A549 (cell line): ENCODE results near the gene MAX. TPM values are rescaled to one million over a fixed set of nuclear protein-coding genes. Genes with fewer than 3 reads are reported as not detected.

Experiments used
- ATAC-seq, 2 experiments: fragments of 200-7000 bp in 1 of 2; fragments of >200 bp in 1 of 2; cut with Nextera tagmentation in 1 of 2; cut with Tn5 transposase in 1 of 2; 3 replicates each; pipeline versions ENCODE4 v1.8.0 to v1.9.1; 2018 to 2020; ENCODE audit warnings: mild to moderate bottlenecking in 1 of 2, moderate library complexity in 1 of 2
- CTCF ChIA-PET: fragments of 300-600 bp; sonication (Branson Sonifier 250); formaldehyde crosslinking; extraction: SDS; loops from one replicate; lab custom pipeline; 2021; ENCODE audit warnings: antibody characterized with exemption, inconsistent platforms; lab: Yijun Ruan, JAX
- POLR2A ChIA-PET: fragments of 350-600 bp; formaldehyde crosslinking; extraction: SDS; loops from one replicate; lab custom pipeline; 2021; ENCODE audit warnings: antibody characterized with exemption, inconsistent platforms; lab: Yijun Ruan, JAX
- DNase-seq, 2 experiments: peaks; one replicate each; pipeline versions ENCODE4 v3.0.0 to v3.0.0-alpha.2; 2011 to 2016; ENCODE audit warnings: low read depth in 1 of 2, low spot score in 1 of 2
- FAIRE-seq: peaks from 2 replicates; lab custom pipeline; 2011; peaks lifted over from hg19 to GRCh38; lab: Jason Lieb, UNC
- H3K27ac ChIP-seq, 2 experiments: fragments of >200 bp; sonication (Bioruptor Twin); formaldehyde crosslinking; 3 replicates each; pipeline ENCODE4 v1.5.1; 2016 to 2017
- H3K4me1 ChIP-seq: fragments of >200 bp; sonication (Bioruptor Twin); formaldehyde crosslinking; 3 replicates; pipeline ENCODE4 v1.6.1; 2016
- H3K4me2 ChIP-seq: fragments of >200 bp; sonication (Bioruptor Twin); formaldehyde crosslinking; 3 replicates; pipeline ENCODE4 v1.6.1; 2016
- H3K4me3 ChIP-seq: fragments of >200 bp; sonication (Bioruptor Twin); formaldehyde crosslinking; 3 replicates; pipeline ENCODE4 v1.5.1; 2016
- H3K9me3 ChIP-seq: fragments of >200 bp; sonication (Bioruptor Twin); formaldehyde crosslinking; 3 replicates; pipeline ENCODE4 v1.6.1; 2016
- CBX8 ChIP-seq: fragments of 200-600 bp; sonication (generic); IDR thresholded peaks from 2 replicates; pipeline ENCODE4 v1.6.1; 2016
- CEBPB ChIP-seq, 2 experiments: fragments of >200 bp in 1 of 2; sonication (Bioruptor Twin) in 1 of 2; formaldehyde crosslinking in 1 of 2; IDR thresholded peaks; 2 replicates each; pipeline ENCODE4 v1.6.1; 2012 to 2016
- EP300 ChIP-seq, 2 experiments: fragments of >200 bp; sonication (Bioruptor Twin); formaldehyde crosslinking; IDR thresholded peaks; 2 replicates in 1 of 2; 3 replicates in 1 of 2; pipeline ENCODE4 v1.6.1; 2016 to 2017
- FOSB ChIP-seq: fragments of 250-450 bp; sonication (Bioruptor Pico); IDR thresholded peaks from 2 replicates; pipeline ENCODE4 v1.5.0; 2020; ENCODE audit warnings: mild to moderate bottlenecking, moderate library complexity
- FOXS1 ChIP-seq: fragments of 250-450 bp; sonication (Bioruptor Pico); IDR thresholded peaks from 2 replicates; pipeline ENCODE4 v1.5.0; 2020; ENCODE audit warnings: mild to moderate bottlenecking, moderate library complexity
- HDAC2 ChIP-seq: fragments of 200-600 bp; sonication (generic); IDR thresholded peaks from 2 replicates; pipeline ENCODE4 v1.6.1; 2016
- HOXB13 ChIP-seq: fragments of 250-450 bp; sonication (Bioruptor Pico); IDR thresholded peaks from 2 replicates; pipeline ENCODE4 v1.5.0; 2020; ENCODE audit warnings: low read depth, mild to moderate bottlenecking, moderate library complexity
- JUN ChIP-seq, 2 experiments: fragments of >200 bp; sonication (Bioruptor Twin); formaldehyde crosslinking; IDR thresholded peaks; 2 replicates in 1 of 2; 3 replicates in 1 of 2; pipeline ENCODE4 v1.6.1; 2016 to 2017
- JUNB ChIP-seq: fragments of >200 bp; sonication (Bioruptor Twin); formaldehyde crosslinking; IDR thresholded peaks from 2 replicates; pipeline ENCODE4 v1.6.1; 2016
- KDM1A ChIP-seq: fragments of 200-600 bp; sonication (generic); IDR thresholded peaks from 2 replicates; pipeline ENCODE4 v1.6.1; 2016; ENCODE audit warnings: low read depth, mild to moderate bottlenecking
- KDM5A ChIP-seq: fragments of 200-600 bp; sonication (generic); IDR thresholded peaks from 2 replicates; pipeline ENCODE4 v1.6.1; 2016; ENCODE audit warnings: antibody characterized with exemption, mild to moderate bottlenecking
- MAFK ChIP-seq: fragments of 450-650 bp; IDR thresholded peaks from 2 replicates; pipeline ENCODE4 v1.6.1; 2014; ENCODE audit not compliant: partially characterized antibody
- NFE2L2 ChIP-seq: fragments of 150-350 bp; conservative IDR thresholded peaks from 2 replicates; pipeline ENCODE4 v1.6.1; 2014; ENCODE audit warnings: low read length
- RCOR1 ChIP-seq: fragments of 150-350 bp; IDR thresholded peaks from 2 replicates; pipeline ENCODE4 v1.6.1; 2014; ENCODE audit warnings: antibody characterized with exemption, low read length, low read depth
- RFX5 ChIP-seq: fragments of 450-650 bp; IDR thresholded peaks from 2 replicates; pipeline ENCODE4 v1.7.1; 2014; ENCODE audit warnings: antibody characterized with exemption, mild to moderate bottlenecking, moderate library complexity
- SREBF2 ChIP-seq: fragments of 450-650 bp; IDR thresholded peaks from 2 replicates; pipeline ENCODE4 v1.6.1; 2014; ENCODE audit warnings: mild to moderate bottlenecking, moderate library complexity
- TFCP2L1 ChIP-seq: fragments of 250-450 bp; sonication (Bioruptor Pico); IDR thresholded peaks from 2 replicates; pipeline ENCODE4 v1.5.0; 2021; ENCODE audit warnings: mild to moderate bottlenecking
- ZFP36 ChIP-seq: fragments of 450-650 bp; IDR thresholded peaks from 2 replicates; pipeline ENCODE4 v1.6.1; 2014; ENCODE audit warnings: borderline replicate concordance; ENCODE audit not compliant: partially characterized antibody
- ZSCAN20 ChIP-seq: fragments of 250-450 bp; sonication (Bioruptor Pico); IDR thresholded peaks from 2 replicates; pipeline ENCODE4 v1.8.0; 2022; ENCODE audit warnings: mild to moderate bottlenecking, moderate library complexity
- WGBS: methylation state at CpG from one replicate; pipeline ENCODE4 v1.1.6; 2017; ENCODE audit errors: missing lambda C conversion rate; 5-methylcytosine and 5-hydroxymethylcytosine counted together
- polyA plus RNA-seq, 4 experiments: library from polyadenylated mRNA; depleted of rRNA in 3 of 4; stranded (reverse); fragments of >200 nt; fragmentation: RNase III in 1 of 4; extraction: RNeasy Plus Mini Kit Qiagen cat#74134 plus additional on column Dnase treatment in 1 of 4; gene quantifications; 2 replicates in 3 of 4; 3 replicates in 1 of 4; pipeline ENCODE4 v1.2.3, GENCODE V29; 2011 to 2017
- TF ChIP-seq, protein P1 (sequence below): fragments of 250-450 bp; sonication (Bioruptor Pico); IDR thresholded peaks from 2 replicates; pipeline ENCODE4 v1.5.0; 2021; ENCODE audit warnings: mild to moderate bottlenecking, moderate library complexity, borderline replicate concordance
- TF ChIP-seq, protein P2 (sequence below): IDR thresholded peaks from 2 replicates; pipeline ENCODE4 v1.6.1; 2012
- TF ChIP-seq, protein P3 (sequence below): IDR thresholded peaks from 2 replicates; pipeline ENCODE4 v1.6.1; 2012; ENCODE audit warnings: low read depth, borderline replicate concordance

MAX gene
- polyA plus RNA-seq, 2 of the 4 experiments (the other 2 are of a cell fraction) = 44.0 to 53.2 TPM

DNA sequence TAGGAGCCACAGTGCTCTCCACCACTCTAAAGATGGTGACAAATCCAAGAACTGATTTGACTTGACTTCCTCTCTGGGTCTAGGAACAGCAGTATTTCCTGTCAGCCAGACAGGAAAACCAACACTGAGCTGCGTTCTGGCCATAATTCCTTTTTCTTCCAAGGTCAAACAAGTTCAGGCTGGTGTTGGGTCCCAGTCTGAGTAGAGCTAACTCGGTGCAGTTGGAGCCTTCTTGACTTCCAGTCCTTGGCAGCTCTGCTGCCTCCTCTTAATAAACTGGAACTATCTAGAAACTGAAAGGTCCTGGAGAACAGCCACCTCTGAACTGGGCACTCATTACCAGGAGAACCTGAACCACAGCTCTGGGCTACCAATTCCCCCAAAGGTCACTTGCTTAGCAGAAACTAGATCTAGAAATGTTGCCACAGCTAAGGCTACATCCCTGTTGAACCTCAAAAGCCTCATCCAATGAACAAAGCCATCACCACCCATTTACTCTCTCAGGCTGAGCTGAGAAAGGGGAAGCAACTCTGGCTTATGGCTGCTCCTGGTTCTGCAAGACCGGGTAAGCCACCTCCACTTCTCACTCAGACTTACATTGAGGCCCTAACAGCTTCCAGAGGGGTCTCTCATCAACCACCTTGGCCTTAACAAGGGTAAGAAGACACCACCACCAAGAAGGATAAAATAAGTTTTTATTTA, 27.7 kb downstream of the MAX start:
- no peak overlapping the region for H3K4me3 ChIP-seq
- POLR2A ChIA-PET = no interaction called here
- TF ChIP-seq FOXS1 (CRISPR knock-in tag) (no peak), ZFP36 (no peak), JUN (IDR thresholded peaks at IDR 0.05) (no peak), EP300 (IDR thresholded peaks at IDR 0.05) (no peak), KDM1A (no peak), TFCP2L1 (CRISPR knock-in tag) (no peak)
- H3K9me3 ChIP-seq = no peaks in the 10 kb centered on the region
- WGBS = 83% methylated on average over 3 of the region's 3 CpGs
- FAIRE-seq (no peak), DNase-seq (no peak), ATAC-seq (no peak)
- no peak overlapping the region for H3K27ac ChIP-seq
- CTCF ChIA-PET = no interaction called here
- no peak overlapping the region for H3K4me2 ChIP-seq
- no peaks in the 10 kb centered on the region for H3K4me1 ChIP-seq

DNA sequence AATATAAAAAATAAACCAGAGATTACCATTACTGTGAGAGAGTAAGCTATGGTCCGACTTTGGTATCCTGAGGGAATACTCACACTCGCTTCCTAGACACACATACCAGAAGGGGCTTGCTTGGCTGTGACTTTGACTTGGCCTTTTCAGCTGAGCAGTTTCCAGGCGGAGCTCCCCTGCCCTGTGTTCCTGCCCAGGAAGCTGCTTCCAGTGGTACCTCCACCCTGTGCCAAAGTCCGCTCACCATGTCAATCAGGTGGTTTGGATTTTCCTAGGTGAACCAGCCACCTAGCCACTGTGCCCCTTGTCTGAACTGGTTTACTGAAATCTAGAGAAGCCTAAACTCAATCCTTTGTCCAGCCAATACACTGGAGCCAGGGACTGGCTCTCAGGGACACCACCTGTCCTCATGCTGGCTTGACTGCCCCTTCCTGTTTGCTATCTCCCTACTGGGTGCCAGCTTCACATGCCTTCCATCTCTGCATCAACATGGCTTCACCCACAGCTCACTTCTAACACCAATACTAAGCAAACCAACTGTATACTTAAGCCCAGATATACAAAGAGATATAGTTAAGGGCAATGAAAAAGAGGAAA, 28.6 kb downstream of the MAX start:
- FAIRE-seq = no peak
- POLR2A ChIA-PET = no interaction called here
- CTCF ChIA-PET = interaction anchor here (0.6 kb wide), 1 partner anchor 288 kb away, joined by 3 read pairs; no protein-coding TSS in a partner anchor

DNA sequence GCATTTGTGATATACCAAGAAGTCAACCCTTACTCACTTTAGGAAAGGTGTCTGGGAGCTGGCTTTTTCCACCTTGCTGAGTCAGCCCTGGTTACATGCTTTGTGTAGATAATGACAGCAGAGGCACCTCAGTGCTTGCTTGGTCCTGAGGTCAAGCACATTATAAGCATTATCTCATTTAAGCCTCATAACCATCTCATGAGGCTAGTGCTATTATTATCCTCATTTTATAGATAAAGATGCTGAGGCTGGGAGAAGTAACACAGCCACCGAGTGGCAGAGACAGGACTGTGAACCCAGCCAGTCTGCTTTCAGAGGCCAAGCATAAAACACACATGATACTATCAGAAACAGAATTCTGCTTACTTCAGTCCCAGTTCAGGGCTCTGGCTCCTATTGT, 29.4 kb downstream of the MAX start:
- WGBS = 88% methylated on average over 1 of the region's 1 CpG
- CTCF ChIA-PET = interaction anchor here (0.6 kb wide), 1 partner anchor 288 kb away, joined by 3 read pairs; no protein-coding TSS in a partner anchor

More for the DNA sequence above, 28.6 kb downstream of the MAX start:
- WGBS = 93% methylated on average over 4 of the region's 4 CpGs
- DNase-seq (no peak), ATAC-seq (no peak)
- Histone ChIP-seq H3K27ac (no peak overlapping the region), H3K4me1 (no peaks in the 10 kb centered on the region), H3K4me3 (no peak overlapping the region), H3K4me2 (no peak overlapping the region), H3K9me3 (no peaks in the 10 kb centered on the region)
- TF ChIP-seq NFE2L2 = no peak
- no peak for TF ChIP-seq HOXB13 (CRISPR knock-in tag)
- no peak for TF ChIP-seq FOSB (CRISPR knock-in tag)
- no peak for TF ChIP-seq CBX8
- no peak for TF ChIP-seq KDM1A
- TF ChIP-seq, protein P1, sequence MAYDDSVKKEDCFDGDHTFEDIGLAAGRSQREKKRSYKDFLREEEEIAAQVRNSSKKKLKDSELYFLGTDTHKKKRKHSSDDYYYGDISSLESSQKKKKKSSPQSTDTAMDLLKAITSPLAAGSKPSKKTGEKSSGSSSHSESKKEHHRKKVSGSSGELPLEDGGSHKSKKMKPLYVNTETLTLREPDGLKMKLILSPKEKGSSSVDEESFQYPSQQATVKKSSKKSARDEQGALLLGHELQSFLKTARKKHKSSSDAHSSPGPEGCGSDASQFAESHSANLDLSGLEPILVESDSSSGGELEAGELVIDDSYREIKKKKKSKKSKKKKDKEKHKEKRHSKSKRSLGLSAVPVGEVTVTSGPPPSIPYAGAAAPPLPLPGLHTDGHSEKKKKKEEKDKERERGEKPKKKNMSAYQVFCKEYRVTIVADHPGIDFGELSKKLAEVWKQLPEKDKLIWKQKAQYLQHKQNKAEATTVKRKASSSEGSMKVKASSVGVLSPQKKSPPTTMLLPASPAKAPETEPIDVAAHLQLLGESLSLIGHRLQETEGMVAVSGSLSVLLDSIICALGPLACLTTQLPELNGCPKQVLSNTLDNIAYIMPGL (CRISPR knock-in tag) = no peak
- no peak for TF ChIP-seq KDM5A
- no peak for TF ChIP-seq ZFP36
- TF ChIP-seq MAFK = no peak
- TF ChIP-seq HDAC2 = no peak
- no peak for TF ChIP-seq JUNB
- TF ChIP-seq CEBPB (IDR thresholded peaks at IDR 0.05) = no peak
- no peak for TF ChIP-seq EP300 (IDR thresholded peaks at IDR 0.05)

More for the DNA sequence above, 29.4 kb downstream of the MAX start:
- Histone ChIP-seq H3K9me3 (no peaks in the 10 kb centered on the region), H3K4me3 (no peak overlapping the region), H3K27ac (no peak overlapping the region), H3K4me2 (no peak overlapping the region), H3K4me1 (no peaks in the 10 kb centered on the region)
- TF ChIP-seq CEBPB (IDR thresholded peaks at IDR 0.05) (no peak), HOXB13 (CRISPR knock-in tag) (no peak), CBX8 (no peak), RFX5 (no peak), SREBF2 (no peak), RCOR1 (no peak), ZSCAN20 (CRISPR knock-in tag) (no peak)
- TF ChIP-seq, protein P1 (CRISPR knock-in tag) = no peak
- TF ChIP-seq, protein P2, sequence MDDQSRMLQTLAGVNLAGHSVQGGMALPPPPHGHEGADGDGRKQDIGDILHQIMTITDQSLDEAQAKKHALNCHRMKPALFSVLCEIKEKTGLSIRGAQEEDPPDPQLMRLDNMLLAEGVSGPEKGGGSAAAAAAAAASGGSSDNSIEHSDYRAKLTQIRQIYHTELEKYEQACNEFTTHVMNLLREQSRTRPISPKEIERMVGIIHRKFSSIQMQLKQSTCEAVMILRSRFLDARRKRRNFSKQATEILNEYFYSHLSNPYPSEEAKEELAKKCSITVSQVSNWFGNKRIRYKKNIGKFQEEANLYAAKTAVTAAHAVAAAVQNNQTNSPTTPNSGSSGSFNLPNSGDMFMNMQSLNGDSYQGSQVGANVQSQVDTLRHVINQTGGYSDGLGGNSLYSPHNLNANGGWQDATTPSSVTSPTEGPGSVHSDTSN = no peak
- TF ChIP-seq, protein P3, sequence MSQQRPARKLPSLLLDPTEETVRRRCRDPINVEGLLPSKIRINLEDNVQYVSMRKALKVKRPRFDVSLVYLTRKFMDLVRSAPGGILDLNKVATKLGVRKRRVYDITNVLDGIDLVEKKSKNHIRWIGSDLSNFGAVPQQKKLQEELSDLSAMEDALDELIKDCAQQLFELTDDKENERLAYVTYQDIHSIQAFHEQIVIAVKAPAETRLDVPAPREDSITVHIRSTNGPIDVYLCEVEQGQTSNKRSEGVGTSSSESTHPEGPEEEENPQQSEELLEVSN = no peak
- POLR2A ChIA-PET = no interaction called here
- no peak for FAIRE-seq
- ATAC-seq = no peak
- no peak for DNase-seq
